ENCODE data around the gene SOWAHA. TPM values are rescaled to one million over a fixed set of nuclear protein-coding genes. Genes with fewer than 3 reads are reported as not detected.
"Not testable (repeated sequence)": the region's sequence is repeated elsewhere in the genome, so short reads cannot be mapped to it uniquely, and the experiment has no call there.

SOWAHA gene
- total RNA-seq, 1 experiment from 2014 or later = 0.04 TPM

DNA sequence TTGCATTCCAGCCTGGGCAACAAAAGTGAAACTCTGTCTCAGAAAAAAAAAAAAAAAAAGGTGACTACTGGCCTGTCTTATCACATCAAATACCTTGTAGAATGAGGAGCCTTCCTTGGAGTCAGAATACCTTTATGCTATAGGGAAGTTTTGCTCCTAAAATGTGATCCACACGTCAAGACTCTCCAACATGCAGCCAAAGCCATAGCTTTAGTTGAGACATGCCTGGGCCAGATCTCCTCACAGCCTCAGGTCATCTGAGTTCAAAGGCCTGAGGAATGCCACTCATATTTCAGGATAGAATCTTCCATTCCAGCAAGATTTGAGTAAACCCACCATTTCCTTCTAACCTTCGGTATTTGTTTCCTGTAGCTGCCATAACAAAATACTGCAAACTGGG lies 13.7 kb upstream of the SOWAHA start:
- ChIA-PET CTCF (no interaction called here), POLR2A (ENCODE audit: unreplicated experiment) (no interaction called here)

DNA sequence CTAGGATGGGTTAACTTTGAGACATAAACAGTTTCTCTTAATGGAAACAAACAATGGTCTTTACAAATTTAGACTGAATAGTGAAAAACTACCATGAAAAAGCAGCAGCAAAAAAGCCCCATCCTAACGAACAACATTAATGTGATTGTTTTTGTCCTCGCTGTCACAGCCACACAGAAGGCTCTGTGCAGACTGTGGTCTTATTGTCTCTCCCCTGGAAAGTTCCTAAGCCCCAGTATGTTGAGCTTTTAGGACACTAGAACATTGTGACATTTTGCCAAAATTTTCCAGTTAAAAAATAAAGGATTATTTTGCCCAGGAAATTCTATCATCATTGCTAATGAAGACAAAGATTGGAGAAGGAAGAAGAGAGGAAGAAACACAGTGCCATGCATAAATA lies 12.6 kb upstream of the SOWAHA start:
- TF ChIP-seq, protein P1, sequence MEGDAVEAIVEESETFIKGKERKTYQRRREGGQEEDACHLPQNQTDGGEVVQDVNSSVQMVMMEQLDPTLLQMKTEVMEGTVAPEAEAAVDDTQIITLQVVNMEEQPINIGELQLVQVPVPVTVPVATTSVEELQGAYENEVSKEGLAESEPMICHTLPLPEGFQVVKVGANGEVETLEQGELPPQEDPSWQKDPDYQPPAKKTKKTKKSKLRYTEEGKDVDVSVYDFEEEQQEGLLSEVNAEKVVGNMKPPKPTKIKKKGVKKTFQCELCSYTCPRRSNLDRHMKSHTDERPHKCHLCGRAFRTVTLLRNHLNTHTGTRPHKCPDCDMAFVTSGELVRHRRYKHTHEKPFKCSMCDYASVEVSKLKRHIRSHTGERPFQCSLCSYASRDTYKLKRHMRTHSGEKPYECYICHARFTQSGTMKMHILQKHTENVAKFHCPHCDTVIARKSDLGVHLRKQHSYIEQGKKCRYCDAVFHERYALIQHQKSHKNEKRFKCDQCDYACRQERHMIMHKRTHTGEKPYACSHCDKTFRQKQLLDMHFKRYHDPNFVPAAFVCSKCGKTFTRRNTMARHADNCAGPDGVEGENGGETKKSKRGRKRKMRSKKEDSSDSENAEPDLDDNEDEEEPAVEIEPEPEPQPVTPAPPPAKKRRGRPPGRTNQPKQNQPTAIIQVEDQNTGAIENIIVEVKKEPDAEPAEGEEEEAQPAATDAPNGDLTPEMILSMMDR (conservative IDR thresholded peaks at IDR 0.05; ENCODE audit: low read depth, low read length) = no peak
- TF ChIP-seq EZH2phosphoT487 (IDR thresholded peaks at IDR 0.05; ENCODE audit: borderline replicate concordance, low read length) = no peak
- TF ChIP-seq EZH2 (IDR thresholded peaks at IDR 0.05; ENCODE audit: low read length, unreplicated experiment) = no peak
- Histone ChIP-seq H3K9me2 (replicated peaks; ENCODE audit: low read length) (no peaks in the 10 kb centered on the region), H3K4me1 (ENCODE audit: insufficient read depth, low read length) (no peaks in the 10 kb centered on the region), H3K27ac (ENCODE audit: low read length) (no peak overlapping the region), H3K79me2 (ENCODE audit: low read length) (no peaks in the 10 kb centered on the region), H3F3A (ENCODE audit: low read length, unreplicated experiment) (no peaks in the 10 kb centered on the region), H3K4me3 (ENCODE audit: low read length) (no peak overlapping the region), H3K9ac (ENCODE audit: low read length) (no peak overlapping the region), H3K9me3 (ENCODE audit: low read length) (no peaks in the 10 kb centered on the region), H3K36me3 (ENCODE audit: low read depth, low read length) (no peaks in the 10 kb centered on the region), H4K20me1 (ENCODE audit: low read length) (no peaks in the 10 kb centered on the region), H2AFZ (ENCODE audit: low read length) (no peak overlapping the region), H3K4me2 (ENCODE audit: low read length) (no peak overlapping the region), H3K27me3 (ENCODE audit: low read length) (no peaks in the 10 kb centered on the region)
- ChIA-PET CTCF (no interaction called here), POLR2A (ENCODE audit: unreplicated experiment) (no interaction called here)
- intact Hi-C loops (cut with micrococcal nuclease) = no loop called here
- ATAC-seq = no peak
- BruUV-seq (replicated peaks) = no TSS peak
- no peak for DNase-seq

More for the DNA sequence above, 13.7 kb upstream of the SOWAHA start:
- H3K4me2 ChIP-seq (ENCODE audit: low read length) = no peak overlapping the region
- no peaks in the 10 kb centered on the region for H3K9me2 ChIP-seq (replicated peaks; ENCODE audit: low read length)
- intact Hi-C loops (cut with micrococcal nuclease) = no loop called here
- no peaks in the 10 kb centered on the region for H4K20me1 ChIP-seq (ENCODE audit: low read length)
- no peak overlapping the region for H3K9ac ChIP-seq (ENCODE audit: low read length)
- no peaks in the 10 kb centered on the region for H3K79me2 ChIP-seq (ENCODE audit: low read length)
- TF ChIP-seq EZH2phosphoT487 (IDR thresholded peaks at IDR 0.05; ENCODE audit: borderline replicate concordance, low read length) (no peak), EZH2 (IDR thresholded peaks at IDR 0.05; ENCODE audit: low read length, unreplicated experiment) (no peak)
- H3K4me1 ChIP-seq (ENCODE audit: insufficient read depth, low read length) = no peaks in the 10 kb centered on the region
- no peaks in the 10 kb centered on the region for H3F3A ChIP-seq (ENCODE audit: low read length, unreplicated experiment)
- DNase-seq = no peak
- no peak for ATAC-seq
- BruUV-seq (replicated peaks) = no TSS peak
- no peak overlapping the region for H2AFZ ChIP-seq (ENCODE audit: low read length)
- no peak overlapping the region for H3K27ac ChIP-seq (ENCODE audit: low read length)
- H3K4me3 ChIP-seq (ENCODE audit: low read length) = no peak overlapping the region
- H3K36me3 ChIP-seq (ENCODE audit: low read depth, low read length) = no peaks in the 10 kb centered on the region
- H3K9me3 ChIP-seq (ENCODE audit: low read length) = no peaks in the 10 kb centered on the region
- no peaks in the 10 kb centered on the region for H3K27me3 ChIP-seq (ENCODE audit: low read length)

- Histone ChIP-seq H3K4me3 (ENCODE audit: low read length) (no peak overlapping the region), H3K36me3 (ENCODE audit: low read depth, low read length) (no peaks in the 10 kb centered on the region), H3K4me2 (ENCODE audit: low read length) (no peak overlapping the region), H3K27me3 (ENCODE audit: low read length) (no peaks in the 10 kb centered on the region), H2AFZ (ENCODE audit: low read length) (no peak overlapping the region), H3K27ac (ENCODE audit: low read length) (no peak overlapping the region), H3K9ac (ENCODE audit: low read length) (no peak overlapping the region), H3K4me1 (ENCODE audit: insufficient read depth, low read length) (no peaks in the 10 kb centered on the region), H4K20me1 (ENCODE audit: low read length) (no peaks in the 10 kb centered on the region), H3K9me3 (ENCODE audit: low read length) (no peaks in the 10 kb centered on the region), H3K9me2 (replicated peaks; ENCODE audit: low read length) (no peaks in the 10 kb centered on the region), H3F3A (ENCODE audit: low read length, unreplicated experiment) (no peaks in the 10 kb centered on the region), H3K79me2 (ENCODE audit: low read length) (no peaks in the 10 kb centered on the region)
- CTCF ChIA-PET = no interaction called here
- POLR2A ChIA-PET (ENCODE audit: unreplicated experiment) = no interaction called here
- DNase-seq = no peak
- no TSS peak for BruUV-seq (replicated peaks)
- intact Hi-C loops (cut with micrococcal nuclease) = no loop called here
- no peak for TF ChIP-seq EZH2phosphoT487 (IDR thresholded peaks at IDR 0.05; ENCODE audit: borderline replicate concordance, low read length)
- no peak for TF ChIP-seq EZH2 (IDR thresholded peaks at IDR 0.05; ENCODE audit: low read length, unreplicated experiment)
- TF ChIP-seq, protein P1 (conservative IDR thresholded peaks at IDR 0.05; ENCODE audit: low read depth, low read length) = no peak
- no peak for ATAC-seq
Observed at GRCh38 chr5:132802044-132802684, 10.9 kb upstream of the SOWAHA start.

DNA sequence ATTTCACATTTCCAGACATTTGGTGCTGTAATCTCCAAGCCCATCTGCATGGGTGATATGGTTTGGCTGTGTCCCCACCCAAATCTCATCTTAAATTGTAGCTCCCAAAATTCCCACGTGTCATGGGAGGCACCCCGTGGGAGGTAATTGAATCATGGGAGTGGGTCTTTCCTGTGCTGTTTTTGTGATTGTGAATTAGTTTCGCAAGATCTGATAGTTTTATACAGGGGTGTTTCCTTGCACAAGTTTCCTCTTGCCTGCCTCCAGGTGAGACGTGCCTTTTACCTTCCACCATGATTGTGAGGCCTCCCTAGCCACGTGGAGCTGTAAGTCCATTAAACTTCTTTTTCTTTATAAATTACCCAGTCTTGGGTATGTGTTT lies 10.4 kb upstream of the SOWAHA start:
- H2AFZ ChIP-seq (ENCODE audit: low read length); POLR2A ChIA-PET (ENCODE audit: unreplicated experiment); H3F3A ChIP-seq (ENCODE audit: low read length, unreplicated experiment); H3K9me3 ChIP-seq (ENCODE audit: low read length); H3K27ac ChIP-seq (ENCODE audit: low read length); H3K27me3 ChIP-seq (ENCODE audit: low read length); H3K9ac ChIP-seq (ENCODE audit: low read length); H3K36me3 ChIP-seq (ENCODE audit: low read depth, low read length); intact Hi-C loops (cut with micrococcal nuclease); H3K4me1 ChIP-seq (ENCODE audit: insufficient read depth, low read length); H3K4me3 ChIP-seq (ENCODE audit: low read length); H3K4me2 ChIP-seq (ENCODE audit: low read length); BruUV-seq (replicated peaks); H3K79me2 ChIP-seq (ENCODE audit: low read length); H4K20me1 ChIP-seq (ENCODE audit: low read length); H3K9me2 ChIP-seq (replicated peaks; ENCODE audit: low read length); ATAC-seq; CTCF ChIA-PET; DNase-seq: not testable (repeated sequence)

GRCh38 chr5:132804219-132804618 lies 8.9 kb upstream of the SOWAHA start:
- H3K9me2 ChIP-seq (replicated peaks; ENCODE audit: low read length); H3K4me1 ChIP-seq (ENCODE audit: insufficient read depth, low read length); H3K9me3 ChIP-seq (ENCODE audit: low read length); H3K9ac ChIP-seq (ENCODE audit: low read length); H3K79me2 ChIP-seq (ENCODE audit: low read length); H4K20me1 ChIP-seq (ENCODE audit: low read length); H3K4me3 ChIP-seq (ENCODE audit: low read length); DNase-seq; H3K27me3 ChIP-seq (ENCODE audit: low read length); BruUV-seq (replicated peaks); ATAC-seq; H2AFZ ChIP-seq (ENCODE audit: low read length); H3K4me2 ChIP-seq (ENCODE audit: low read length); H3K36me3 ChIP-seq (ENCODE audit: low read depth, low read length); POLR2A ChIA-PET (ENCODE audit: unreplicated experiment); H3F3A ChIP-seq (ENCODE audit: low read length, unreplicated experiment); intact Hi-C loops (cut with micrococcal nuclease); H3K27ac ChIP-seq (ENCODE audit: low read length); CTCF ChIA-PET: not testable (repeated sequence)

All from PC-3 (cell line).